DND-41 (cell line): ENCODE results near the gene SCARF1.
"Not testable (repeated sequence)": the region's sequence is repeated elsewhere in the genome, so short reads cannot be mapped to it uniquely, and the experiment has no call there.

ENCODE experiments used
- EZH2 ChIP-seq: IDR thresholded peaks from 3 replicates; pipeline ENCODE4 v1.6.1; 2012; ENCODE audit warnings: borderline replicate concordance, low read depth, mild to moderate bottlenecking, moderate library complexity, low read length, inconsistent platforms; ENCODE audit not compliant: severe bottlenecking
- TF ChIP-seq, protein P1 (sequence below): IDR thresholded peaks from 2 replicates; pipeline ENCODE4 v1.5.1; 2012; ENCODE audit warnings: borderline replicate concordance, low read length, moderate library complexity, mild to moderate bottlenecking; ENCODE audit not compliant: poor library complexity, severe bottlenecking; ENCODE audit errors: extremely low read depth

DNA sequence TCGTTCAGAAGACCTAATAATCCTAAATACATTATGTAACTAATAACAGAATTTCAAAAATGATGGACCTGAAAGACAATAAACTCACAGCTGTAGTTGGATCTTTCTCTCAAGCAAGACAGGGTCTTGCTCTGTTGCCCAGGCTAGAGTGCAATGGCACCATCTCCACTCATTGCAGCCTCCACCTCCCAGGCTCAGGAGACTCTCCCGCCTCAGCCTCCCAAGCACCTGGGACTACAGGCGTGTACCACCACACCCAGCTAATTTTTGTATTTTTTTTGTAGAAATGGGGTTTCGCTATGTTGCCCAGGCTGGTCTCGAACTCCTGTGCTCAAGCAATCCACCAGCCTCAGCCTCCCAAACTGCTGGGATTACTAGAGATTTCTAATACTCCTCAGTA lies 18.4 kb upstream of the SCARF1 start:
- TF ChIP-seq, protein P1, sequence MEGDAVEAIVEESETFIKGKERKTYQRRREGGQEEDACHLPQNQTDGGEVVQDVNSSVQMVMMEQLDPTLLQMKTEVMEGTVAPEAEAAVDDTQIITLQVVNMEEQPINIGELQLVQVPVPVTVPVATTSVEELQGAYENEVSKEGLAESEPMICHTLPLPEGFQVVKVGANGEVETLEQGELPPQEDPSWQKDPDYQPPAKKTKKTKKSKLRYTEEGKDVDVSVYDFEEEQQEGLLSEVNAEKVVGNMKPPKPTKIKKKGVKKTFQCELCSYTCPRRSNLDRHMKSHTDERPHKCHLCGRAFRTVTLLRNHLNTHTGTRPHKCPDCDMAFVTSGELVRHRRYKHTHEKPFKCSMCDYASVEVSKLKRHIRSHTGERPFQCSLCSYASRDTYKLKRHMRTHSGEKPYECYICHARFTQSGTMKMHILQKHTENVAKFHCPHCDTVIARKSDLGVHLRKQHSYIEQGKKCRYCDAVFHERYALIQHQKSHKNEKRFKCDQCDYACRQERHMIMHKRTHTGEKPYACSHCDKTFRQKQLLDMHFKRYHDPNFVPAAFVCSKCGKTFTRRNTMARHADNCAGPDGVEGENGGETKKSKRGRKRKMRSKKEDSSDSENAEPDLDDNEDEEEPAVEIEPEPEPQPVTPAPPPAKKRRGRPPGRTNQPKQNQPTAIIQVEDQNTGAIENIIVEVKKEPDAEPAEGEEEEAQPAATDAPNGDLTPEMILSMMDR: not testable (repeated sequence)
- not testable (repeated sequence) for TF ChIP-seq EZH2
